ENCODE measurements around the gene UBLCP1. TPM values are rescaled to one million over a fixed set of nuclear protein-coding genes. Genes with fewer than 3 reads are reported as not detected.
A peak's percentile ranks its signal among the peaks of the same experiment; 100 is the strongest.

The UBLCP1 gene
- total and polyA plus RNA-seq, 2 of the 13 experiments (the other 11 are each of a cell fraction or from before 2014, with no cell fraction given): 6.5 to 12.6 TPM

GRCh38 chr5:159257629-159258283, 5.3 kb upstream of the UBLCP1 start (continued):
- TF ChIP-seq FOXP4 (CRISPR knock-in tag; IDR thresholded peaks at IDR 0.05) (peak; percentile 50; the same call in 1 of the 2 replicates), GATAD1 (CRISPR knock-in tag; IDR thresholded peaks at IDR 0.05) (no peak), HNRNPLL (IDR thresholded peaks at IDR 0.05; ENCODE audit: low read depth, low read length, poor library complexity, severe bottlenecking) (no peak), HBP1 (CRISPR knock-in tag; IDR thresholded peaks at IDR 0.05; ENCODE audit: low read depth) (no peak), THAP11 (CRISPR knock-in tag; IDR thresholded peaks at IDR 0.05) (peak; percentile 52), ZNF235 (CRISPR knock-in tag; IDR thresholded peaks at IDR 0.05; ENCODE audit: borderline replicate concordance) (no peak), TERF1 (CRISPR knock-in tag; IDR thresholded peaks at IDR 0.05) (no peak), CREB3 (CRISPR knock-in tag; IDR thresholded peaks at IDR 0.05) (no peak), FOXK1 (CRISPR knock-in tag; IDR thresholded peaks at IDR 0.05; ENCODE audit: borderline replicate concordance, low read depth) (peak; percentile 54; the same call in 1 of the 2 replicates), FOSL2 (CRISPR knock-in tag; IDR thresholded peaks at IDR 0.05) (peak; percentile 57), SUZ12 (IDR thresholded peaks at IDR 0.05; ENCODE audit: low read depth, low read length) (no peak), KAT7 (CRISPR knock-in tag; IDR thresholded peaks at IDR 0.05; ENCODE audit: borderline replicate concordance) (no peak), THRA (CRISPR knock-in tag; IDR thresholded peaks at IDR 0.05; ENCODE audit: borderline replicate concordance) (no peak), ZNF619 (CRISPR knock-in tag; IDR thresholded peaks at IDR 0.05) (no peak), GATA4 (IDR thresholded peaks at IDR 0.05; ENCODE audit: borderline replicate concordance, low read depth) (no peak), TAF1 (CRISPR knock-in tag; IDR thresholded peaks at IDR 0.05) (no peak), ZC3H4 (CRISPR knock-in tag; IDR thresholded peaks at IDR 0.05; ENCODE audit: borderline replicate concordance) (no peak), CHCHD3 (CRISPR knock-in tag; IDR thresholded peaks at IDR 0.05) (no peak), RCOR2 (CRISPR knock-in tag; IDR thresholded peaks at IDR 0.05) (no peak), PITX1 (CRISPR knock-in tag; IDR thresholded peaks at IDR 0.05) (no peak), NFYC (CRISPR knock-in tag; IDR thresholded peaks at IDR 0.05) (no peak), ZNF660 (CRISPR knock-in tag; IDR thresholded peaks at IDR 0.05; ENCODE audit: borderline replicate concordance, low read depth) (no peak), TFDP1 (CRISPR knock-in tag; IDR thresholded peaks at IDR 0.05; ENCODE audit: borderline replicate concordance) (no peak)
